Activated naive CD4-positive, alpha-beta T cell treated with anti-CD3 and anti-CD28 coated beads, Interleukin-2, amount 50 U/mL, for 16 hours (primary cell): ENCODE data around the gene UNG.

Source experiments
- DNase-seq: peaks from one replicate; pipeline ENCODE4 v3.0.0-alpha.2; 2020

Gene UNG

DNA sequence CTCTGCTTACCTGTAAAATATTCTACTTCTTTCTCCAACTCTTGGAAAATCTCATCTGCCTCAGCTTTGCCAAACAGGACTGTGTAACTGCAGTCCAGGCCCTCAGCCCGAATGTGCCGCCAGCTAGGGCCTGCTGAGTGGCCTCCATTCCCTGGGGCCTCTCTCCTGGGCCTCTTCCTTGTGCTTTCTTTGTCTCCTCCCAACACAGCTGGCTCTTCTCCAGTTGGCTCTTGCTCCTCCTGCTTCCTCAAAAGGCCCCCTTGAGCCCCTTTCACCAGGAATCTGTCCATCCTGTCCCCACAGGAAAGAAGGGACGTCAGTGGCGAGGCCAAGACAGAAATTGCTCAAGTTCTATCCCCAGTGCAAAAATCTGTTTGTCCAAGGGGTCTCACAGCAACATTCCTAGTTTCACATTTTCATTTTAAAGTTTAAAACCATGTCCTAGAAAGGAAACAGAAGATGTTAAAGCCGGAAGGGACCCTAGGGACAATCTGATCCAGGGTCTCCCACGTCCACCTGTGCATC lies 4.8 kb upstream of the UNG start:
- DNase-seq, result no peak

DNA sequence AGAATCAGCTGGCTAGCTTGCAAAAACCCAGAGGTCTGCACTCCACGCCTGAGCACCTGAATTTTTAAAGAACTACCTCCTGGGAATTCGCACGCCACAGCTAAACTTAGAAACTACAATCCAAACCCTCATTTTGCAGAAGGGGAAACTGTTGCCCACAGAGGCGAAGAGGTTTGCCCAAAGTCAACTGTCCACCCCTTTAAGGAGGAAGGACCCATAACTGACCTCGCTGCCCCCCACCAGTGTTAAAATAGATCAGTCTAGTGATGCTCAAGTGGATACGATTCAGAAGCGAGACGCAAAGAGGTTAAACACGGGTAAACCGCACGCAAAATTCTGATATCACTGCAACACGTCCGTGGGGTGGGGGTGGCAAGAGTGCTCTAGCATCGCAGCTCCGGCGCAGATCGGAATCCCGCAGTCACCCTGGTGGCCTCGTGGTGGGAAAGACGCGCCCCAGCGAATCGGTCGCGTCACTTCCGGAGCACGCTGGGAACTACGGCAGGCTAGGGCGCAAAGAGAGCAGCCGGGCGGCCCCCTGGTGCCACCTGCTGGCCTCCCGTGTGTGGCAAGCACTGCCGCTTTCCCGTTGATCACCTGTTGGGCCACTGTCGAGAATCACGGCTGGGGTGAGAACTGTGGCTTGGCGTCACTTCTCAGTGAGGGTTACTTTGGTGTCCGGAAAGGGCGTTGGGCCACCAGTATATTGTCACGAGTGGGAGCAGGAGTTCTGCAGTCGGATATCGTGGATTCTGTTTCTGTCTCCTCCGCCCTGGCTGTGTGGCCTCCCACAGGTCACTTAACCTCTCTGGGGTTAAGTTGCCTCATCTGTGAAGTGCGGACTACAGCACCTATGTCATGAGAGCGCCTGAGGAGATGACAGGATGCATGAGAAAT lies 4.1 kb upstream of the UNG start, which contains the start of gene ALKBH2:
Gene ALKBH2 (minus strand): TSS at position 451 of the 897 bp plus-strand sequence. CDS start 686 bp downstream, outside the sequence.
- DNase-seq, result peak; percentile 95

DNA sequence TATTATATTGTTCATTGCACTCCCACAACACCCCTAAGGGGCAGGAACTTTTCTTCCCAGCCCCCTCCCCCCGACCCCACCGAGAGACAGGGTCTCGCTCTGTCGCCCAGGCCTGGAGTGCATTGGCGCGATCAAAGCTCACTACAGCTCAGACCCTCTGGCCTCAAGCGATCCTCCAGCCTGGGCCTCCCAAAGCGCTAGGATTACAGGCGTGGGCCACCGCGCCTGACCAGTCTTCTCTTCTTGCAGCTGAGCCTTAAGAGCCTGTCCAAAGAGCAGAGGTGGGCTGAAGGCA lies 310 bp upstream of the UNG start:
- DNase-seq, result no peak

DNA sequence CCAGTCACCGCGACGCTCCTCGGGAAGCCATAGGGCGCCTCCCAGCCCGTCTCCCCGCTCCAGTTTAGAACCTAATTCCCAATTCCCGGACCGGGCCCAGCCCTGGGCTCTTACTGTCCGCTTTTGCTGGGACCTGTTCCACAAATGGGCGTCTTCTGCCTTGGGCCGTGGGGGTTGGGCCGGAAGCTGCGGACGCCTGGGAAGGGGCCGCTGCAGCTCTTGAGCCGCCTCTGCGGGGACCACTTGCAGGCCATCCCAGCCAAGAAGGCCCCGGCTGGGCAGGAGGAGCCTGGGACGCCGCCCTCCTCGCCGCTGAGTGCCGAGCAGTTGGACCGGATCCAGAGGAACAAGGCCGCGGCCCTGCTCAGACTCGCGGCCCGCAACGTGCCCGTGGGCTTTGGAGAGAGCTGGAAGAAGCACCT lies 797 bp downstream of the UNG start:
- no peak for DNase-seq

DNA sequence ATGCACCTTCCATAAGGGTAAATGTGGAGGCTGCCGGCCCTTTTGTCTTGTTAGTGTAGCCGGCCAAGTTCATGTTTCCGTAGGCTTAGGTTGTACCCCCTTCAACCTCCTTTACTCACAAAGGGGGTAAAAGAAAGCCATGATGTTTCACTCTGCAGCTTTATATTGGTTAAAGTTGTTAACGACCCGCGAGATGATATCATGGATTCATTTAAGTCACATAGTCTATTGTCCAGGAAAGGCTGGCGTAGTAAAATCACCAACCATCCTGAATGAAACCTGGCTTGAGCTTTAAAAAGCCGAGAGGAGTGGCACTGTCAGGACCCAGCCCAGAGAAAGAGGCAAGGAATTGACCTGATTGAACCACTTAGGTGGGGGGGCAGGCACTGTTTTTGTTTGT lies 1.3 kb downstream of the UNG start:
- DNase-seq, result no peak

DNA sequence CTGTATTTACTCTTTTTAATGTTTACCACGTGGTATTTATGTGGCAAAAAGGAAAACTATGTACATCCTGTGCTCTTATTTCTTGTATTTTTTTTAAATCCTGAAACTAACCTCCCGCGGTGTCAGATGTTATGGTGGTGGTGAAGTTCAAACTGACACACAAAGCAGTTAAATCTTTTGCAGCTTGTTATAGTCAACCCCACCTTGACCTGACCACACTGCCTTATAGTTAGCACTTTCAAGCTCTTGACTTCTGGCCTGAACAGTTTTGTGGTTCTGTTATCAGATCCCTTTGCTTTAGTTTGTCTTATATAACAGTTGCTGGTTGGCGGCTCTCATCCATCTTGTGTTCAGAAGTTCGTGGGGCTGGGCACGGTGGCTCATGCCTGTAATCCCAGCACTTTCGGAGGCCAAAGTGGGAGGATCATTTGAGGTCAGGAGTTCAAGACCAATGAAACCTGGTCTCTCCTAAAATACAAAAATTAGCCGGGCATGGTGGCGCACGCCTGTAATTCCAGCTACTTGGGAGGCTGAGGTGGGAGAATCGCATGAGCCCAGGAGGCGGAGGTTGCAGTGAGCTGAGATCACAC lies 2.1 kb downstream of the UNG start:
- no peak for DNase-seq

DNA sequence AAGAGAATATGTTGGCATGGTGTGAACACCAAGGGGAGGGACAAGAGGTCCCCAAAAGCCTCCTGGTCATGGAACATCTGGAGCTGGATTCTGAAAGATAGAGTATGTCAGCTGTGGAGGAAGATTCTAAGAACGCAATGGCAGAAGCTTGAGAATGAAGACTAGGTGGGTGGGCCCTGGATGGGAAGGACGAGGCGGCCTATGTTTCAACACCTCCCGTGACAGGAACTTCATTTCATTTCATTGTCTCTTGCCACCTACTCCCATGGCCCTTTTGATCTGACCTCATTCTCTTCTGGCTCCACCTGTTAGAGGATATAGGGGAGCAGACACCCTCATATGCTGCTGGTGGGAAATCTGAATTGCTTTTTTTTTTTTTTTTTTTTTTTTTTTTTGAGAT lies 3.3 kb downstream of the UNG start:
- DNase-seq, result no peak

DNA sequence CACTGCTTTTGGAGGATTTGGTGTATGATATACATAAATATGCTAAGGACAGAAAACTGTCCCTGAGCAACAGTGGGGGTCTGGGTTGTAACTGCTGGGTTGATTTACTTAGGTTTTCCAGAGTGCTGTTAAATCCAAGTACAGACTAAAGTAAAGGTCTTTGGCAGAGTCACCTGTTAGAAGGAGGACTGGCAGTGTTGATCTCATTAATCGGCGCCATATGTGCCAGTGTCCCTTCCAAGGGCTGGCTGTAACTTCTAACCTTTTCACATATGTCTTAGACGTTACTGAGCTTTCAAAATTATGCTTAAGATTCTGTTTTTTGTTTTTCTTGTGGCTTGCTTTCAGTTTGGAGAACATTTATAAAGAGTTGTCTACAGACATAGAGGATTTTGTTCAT lies 5.1 kb downstream of the UNG start:
- no peak for DNase-seq

DNA sequence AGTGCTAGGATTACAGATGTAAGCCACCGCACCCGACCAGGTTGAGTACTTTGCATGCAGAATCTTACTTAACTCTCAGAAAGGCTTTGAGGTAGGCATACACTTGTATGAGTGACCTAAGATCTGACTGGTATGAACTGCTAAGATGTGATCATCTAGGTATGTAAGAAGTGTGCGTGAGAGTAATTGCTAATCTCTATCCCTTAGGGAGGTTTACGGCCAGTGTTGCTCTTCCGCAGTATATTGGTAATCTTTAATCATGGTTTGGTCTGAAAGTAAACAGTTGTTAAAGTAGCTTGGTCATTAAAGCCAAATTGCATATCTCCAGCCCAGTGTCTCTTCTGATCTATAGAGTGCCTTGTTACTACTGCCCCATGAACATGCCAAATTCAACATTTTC lies 7.8 kb downstream of the UNG start:
- no peak for DNase-seq

DNA sequence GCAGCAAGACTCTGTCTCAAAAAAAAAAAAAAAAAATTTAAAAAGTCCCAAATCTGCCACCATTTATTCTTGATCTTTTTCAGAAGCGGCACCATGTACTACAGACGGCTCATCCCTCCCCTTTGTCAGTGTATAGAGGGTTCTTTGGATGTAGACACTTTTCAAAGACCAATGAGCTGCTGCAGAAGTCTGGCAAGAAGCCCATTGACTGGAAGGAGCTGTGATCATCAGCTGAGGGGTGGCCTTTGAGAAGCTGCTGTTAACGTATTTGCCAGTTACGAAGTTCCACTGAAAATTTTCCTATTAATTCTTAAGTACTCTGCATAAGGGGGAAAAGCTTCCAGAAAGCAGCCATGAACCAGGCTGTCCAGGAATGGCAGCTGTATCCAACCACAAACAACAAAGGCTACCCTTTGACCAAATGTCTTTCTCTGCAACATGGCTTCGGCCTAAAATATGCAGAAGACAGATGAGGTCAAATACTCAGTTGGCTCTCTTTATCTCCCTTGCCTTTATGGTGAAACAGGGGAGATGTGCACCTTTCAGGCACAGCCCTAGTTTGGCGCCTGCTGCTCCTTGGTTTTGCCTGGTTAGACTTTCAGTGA lies 12.5 kb downstream of the UNG start:
- no peak for DNase-seq

DNA sequence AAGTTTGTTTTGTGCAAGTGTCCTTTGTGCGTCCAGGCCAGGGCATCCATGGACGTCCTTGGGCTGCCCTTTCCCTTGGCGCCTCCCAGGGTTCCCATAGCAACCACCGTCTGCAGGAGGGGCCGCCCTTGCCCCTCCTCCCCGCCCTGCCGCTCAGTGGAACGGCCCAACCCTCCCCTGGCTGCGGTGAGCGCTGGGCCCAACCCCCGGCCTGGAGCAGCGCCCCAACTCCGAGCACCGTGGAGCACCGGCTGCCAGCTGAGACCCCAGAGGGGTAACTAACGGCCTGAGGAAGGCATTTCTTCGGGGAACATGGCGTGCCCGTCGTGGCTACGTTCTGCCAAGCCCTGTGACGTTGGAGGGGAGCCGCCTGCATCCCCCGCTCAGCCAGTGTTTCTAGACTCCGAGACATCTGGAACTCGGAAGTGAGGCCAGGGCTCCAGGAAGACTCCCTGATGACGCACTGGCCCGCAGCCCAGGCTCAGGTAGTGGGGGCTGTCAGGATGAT lies 13.6 kb downstream of the UNG start:
- DNase-seq, result peak; percentile 49

DNA sequence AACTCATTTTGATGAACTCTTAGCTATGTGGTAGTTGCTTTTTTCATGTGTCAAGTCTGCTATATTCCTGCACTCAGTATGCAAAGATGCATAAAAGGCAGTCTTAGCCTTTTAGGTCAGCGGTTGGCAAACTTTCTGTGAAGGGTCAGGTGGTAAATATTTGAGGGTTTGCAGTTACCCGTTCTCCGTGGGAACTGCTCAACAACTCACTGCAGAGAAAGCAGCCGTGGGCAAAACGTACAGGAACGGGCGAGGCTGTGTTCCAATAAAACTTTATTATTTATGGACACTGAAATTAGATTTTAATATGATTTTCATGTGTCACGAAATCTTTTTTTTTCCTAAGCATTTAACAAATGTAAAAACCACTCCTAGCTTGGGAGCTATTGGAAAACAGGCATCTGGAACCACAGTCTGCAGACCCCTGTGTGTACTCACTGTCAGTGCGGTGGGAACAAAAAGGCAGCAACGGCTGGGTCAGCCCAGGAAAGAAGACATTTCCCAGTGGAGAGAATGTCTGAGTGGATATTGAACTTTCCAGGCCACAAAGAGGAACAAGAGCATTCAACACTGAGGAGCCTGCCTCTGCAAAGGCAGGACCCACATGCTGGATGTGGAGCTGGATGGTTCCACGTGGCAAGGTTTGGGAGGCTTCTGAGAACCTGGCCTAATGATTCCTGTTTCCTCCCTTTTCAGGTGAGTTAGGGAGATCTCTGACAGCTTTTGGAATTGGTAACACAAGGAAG lies 15.5 kb downstream of the UNG start:
- DNase-seq, result no peak

DNA sequence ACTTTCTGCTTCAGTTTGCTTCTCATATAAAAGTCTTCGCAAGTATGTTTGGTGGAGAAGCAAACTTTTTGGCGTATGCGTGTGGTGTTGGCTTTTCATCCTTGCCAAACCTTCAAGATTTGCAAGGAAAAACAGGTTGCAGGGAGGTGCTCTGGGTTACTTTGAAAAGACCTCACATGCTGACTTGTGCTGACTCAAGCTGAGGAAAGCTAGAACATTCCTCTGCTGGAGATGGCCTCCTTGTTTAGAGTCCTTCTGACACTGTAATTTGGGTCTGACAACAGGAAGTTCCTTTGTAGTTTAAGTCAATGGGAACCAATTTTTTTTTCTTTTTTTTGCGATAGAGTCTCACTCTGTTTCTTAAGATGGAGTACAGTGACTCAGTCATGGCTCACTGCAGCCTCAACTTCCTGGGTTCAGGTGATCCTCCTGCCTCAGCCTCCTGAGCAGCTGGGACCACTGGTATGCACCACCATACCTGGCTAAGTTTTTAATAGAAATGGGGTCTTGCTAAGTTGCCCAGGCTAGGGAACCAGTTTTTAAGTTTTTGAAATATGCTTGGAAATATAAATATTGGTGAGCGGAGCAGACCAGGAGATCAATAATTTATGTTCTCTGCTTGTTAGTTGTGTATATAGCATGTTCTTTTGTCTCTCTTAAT lies 16.4 kb downstream of the UNG start:
- DNase-seq, result no peak

DNA sequence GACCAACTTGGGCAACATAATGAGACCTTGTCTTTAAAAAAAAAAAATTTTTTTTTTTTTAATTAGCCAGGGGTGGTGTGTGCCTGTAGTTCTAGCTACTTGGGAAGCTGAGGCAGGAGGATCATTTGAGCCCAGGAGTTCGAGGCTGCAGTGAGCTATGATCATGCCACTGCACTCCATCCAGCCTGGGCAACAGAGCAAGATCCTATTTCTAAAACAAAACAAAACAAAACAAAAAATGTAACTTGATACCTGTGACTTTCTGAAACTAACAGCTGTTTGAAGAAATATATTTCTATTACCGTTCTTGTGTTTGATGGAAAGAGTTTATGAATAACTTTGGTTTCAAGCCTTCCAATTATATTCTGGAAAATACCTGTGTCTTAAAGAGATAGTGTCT lies 17.2 kb downstream of the UNG start:
- no peak for DNase-seq

DNA sequence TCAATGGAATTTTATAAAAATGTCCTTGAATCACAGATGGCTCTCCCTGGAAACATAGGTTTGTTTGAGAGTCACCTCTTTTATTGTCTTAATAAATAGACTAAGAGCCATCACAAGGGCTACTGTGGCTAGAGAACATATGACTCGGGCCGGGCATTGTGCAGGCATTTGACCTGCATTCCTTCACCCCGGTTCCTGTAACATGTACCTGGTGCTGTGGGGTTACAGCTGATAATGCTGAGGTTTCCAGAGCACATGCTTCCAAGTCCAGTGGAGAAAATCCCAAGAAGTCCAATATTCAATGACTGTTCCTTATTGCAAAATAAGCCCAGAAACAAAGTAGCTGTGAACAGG lies 18.0 kb downstream of the UNG start:
- DNase-seq, result no peak

DNA sequence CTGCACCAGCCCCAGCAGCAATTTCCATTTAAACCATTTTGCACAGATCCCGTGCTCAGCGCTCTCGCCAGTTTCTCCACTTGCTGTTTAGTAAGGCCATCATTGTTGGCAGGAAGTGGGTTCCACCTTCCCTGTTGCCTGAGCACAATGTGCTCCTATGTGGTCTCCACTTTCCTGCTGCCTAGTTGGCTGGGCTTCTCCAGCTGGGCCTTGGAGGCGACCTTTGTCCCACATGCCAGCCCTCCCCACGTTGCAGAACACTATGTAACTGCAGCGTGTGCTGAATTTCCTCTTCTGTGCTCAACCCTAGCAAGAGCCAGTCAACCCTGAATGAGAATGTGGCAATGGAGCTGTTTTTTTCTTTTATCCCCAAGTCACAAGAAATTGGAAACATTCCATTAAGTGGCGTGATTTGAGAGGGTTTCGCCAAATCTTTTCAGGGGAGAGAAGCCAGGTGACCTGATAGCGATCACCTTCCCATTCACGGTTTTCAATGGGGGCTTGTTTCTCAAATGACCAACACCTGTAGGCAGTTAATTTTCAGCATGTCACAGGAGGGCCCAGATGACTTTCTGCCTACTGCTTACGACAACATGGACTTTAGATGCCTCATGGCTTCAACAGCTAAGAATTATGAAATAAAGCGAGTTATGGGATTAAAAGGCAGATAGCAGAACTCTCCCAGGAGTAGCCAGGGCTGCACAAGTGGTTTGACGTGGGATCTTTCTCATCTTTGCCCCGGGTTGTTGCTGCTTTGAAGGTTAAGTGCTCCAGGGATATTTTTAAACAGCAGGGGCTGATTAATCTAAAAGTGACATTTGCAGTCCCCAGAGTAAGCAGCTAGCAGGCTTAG lies 18.6 kb downstream of the UNG start, which contains the start of gene ACACB:
Gene ACACB (plus strand): TSS at position 830 of the 853 bp plus-strand sequence. CDS start 22,819 bp downstream, outside the sequence.
- DNase-seq, result no peak

DNA sequence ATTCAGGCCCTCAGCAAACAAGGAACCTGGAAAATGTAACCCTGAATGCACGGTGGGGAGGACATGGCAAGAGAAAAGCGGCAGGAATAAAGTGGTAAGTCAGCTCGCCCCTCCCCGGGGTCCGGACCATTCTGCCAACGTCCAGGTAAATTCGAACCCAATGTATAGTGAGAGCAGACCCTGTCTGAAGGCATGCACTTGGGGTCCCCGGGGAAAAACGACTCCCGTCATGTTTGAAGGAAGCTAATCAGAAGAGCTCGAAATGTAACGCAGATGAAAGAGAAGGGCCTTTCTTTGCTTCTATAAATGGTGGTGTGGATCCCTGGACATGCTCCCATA lies 19.2 kb downstream of the UNG start:
- DNase-seq, result no peak

DNA sequence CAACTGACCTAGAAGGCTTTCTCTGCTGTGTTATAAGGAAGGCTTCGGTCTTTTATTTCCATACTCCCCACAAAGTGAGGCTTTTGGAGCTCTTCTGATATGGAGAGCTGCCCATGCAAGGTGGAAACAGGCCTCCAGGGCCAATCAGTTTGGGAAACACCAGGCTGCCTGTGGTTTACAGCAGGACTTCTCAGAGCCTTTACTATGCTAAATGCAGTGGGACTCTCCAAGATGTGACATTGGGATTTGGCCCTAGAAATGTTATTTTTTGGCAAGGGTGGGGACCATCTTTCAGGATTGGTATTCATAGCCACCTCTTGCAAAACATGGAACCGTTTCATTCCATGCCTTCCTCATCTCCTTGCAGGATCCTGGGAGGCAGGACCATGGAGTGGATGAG lies 22.7 kb downstream of the UNG start:
- DNase-seq, result no peak

DNA sequence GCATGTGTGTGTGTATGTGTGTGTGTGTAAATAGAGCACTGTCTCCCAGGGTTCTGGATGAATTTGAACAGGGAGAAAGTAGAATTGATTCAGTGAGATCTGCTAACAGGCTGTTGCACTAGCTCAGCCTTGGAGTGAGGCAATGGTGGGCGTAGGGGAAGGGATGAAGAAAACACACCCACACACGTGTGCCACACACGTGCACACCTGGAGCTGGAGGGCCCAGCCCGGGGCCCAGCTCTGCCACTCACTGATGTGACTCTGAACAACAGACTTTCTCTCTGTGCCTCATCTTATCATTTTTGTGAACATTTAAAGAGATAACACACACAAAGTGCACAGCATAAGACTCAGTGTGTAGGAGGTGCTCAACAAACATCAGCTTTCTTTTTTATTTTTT lies 23.2 kb downstream of the UNG start:
- no peak for DNase-seq

DNA sequence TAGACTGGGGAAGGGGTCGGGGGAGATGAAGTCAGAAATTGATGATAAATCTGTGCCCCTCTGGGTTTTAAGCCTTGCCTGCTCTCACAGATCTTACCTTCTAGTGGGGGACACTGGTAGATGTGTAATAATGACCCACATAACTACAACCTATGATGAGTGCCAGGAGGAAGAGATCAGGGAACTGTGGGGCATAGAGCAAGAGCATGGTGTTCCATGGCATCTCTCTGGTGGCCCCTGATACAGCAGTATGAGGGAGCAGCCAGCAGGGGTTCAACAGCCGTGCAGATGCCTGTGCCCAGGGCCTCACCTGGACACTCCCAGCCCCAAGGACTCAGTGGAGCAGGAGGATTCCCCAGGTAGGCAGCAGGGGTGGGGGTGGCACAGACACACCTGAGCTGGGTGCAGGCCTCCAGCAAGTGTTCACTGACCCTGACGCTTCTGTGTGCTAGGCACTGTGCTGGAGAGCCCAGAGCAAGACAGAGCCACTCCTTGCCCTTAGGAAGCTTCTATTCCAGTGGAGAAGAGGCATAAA lies 24.0 kb downstream of the UNG start:
- no peak for DNase-seq
